ENCODE measurements around the gene FBXL7. TPM values are rescaled to one million over a fixed set of nuclear protein-coding genes. Genes with fewer than 3 reads are reported as not detected.

The FBXL7 gene
- total RNA-seq, 1 experiment from 2014 or later: 4.0 TPM

DNA sequence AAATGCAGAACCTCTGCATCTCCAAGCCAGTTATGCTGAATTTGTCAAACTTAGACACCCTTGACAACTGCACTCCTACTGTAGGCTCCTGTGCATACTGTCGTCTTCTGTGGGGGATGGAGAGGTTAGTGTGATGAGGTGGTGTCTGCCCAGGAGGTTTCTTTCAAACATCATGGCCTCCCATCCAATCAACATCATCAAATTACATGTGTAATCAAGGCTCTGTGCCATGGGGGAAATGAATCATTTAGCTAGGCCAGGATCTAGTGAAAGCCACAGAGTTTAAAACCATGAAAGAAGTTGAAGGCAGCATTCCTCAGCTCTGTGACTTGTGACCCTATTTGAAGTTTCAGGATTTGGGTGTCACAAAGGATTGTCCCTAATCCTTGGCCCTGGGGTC lies 439.0 kb downstream of the FBXL7 start:
- peak; percentile 74 for DNase-seq (ENCODE audit: low spot score)

DNA sequence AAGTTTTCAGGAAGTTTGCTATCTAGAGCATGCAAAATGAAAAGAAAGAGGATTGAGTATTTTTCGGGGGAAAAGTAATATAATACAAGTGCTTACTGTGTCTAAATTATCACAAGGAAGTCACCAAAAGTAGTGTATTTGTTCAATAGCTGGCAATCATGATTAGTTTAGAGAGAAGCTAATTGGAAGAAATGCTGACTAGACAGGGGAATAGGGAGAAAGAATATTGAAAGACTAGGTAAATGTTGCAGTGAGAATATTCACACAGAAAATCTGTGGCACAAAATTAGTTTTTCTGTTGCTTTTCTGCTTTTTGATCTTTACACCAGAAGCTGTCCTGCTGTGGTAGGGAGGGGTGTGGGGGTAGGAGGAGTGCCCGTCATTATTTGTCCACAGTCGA lies 440.9 kb downstream of the FBXL7 start:
- DNase-seq (ENCODE audit: low spot score): no peak

DNA sequence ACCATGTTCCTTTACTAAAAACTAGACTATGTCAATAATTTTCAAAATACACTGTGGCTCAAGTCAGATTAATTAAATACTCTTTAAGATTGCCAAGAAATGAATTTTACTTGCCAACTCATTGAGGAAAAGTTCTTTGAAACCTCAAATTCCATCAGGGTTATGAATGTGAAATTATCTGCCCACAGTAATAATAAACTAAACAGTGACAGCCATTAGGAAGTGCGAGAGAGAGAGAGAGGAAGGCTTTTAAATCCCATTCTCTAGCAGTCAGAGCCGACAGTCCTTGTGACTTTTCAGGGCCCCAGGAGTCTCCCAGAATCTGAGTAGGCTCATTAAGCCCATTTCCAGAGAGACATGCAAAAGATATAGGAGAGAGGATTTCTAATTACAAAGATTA lies 443.5 kb downstream of the FBXL7 start:
- DNase-seq (ENCODE audit: low spot score): peak; percentile 2

DNA sequence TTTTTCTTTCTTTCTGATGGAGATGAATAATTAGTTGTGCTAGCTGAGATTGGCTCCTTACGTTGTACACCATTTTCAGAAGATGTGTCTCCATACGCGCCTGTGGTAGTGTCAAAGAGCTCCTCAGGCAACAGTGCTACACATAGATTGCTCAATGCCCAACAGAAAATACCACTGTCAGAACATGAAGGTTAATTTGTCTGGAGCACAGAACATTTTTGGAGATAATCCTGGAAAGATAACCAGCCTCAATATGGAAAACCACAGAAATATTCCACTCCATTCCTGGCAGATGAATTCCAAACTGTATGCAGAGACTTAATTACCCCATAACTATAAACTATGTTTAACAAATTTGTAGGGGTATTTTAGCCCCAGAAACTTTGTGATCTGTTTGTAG lies 446.0 kb downstream of the FBXL7 start:
- no peak for DNase-seq (ENCODE audit: low spot score)

DNA sequence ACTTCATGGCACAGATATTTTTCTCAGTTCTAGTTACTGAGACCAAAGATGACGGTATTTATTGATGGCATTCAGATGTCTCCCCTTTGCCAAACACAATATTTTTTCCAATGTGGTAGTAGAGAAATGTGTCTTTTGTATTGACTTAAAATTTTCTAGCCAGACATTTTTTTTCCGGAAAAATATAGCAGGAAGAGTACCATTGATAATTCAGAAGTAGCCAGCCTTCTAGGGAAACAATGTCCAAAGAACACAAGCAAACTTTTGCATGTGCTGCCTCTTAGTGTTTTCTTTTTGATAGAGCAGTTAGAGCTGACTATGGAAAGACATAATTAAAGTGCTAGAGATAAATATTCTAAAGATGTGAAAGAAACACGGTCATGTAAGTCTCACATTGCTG lies 448.2 kb downstream of the FBXL7 start:
- no peak for DNase-seq (ENCODE audit: low spot score)

DNA sequence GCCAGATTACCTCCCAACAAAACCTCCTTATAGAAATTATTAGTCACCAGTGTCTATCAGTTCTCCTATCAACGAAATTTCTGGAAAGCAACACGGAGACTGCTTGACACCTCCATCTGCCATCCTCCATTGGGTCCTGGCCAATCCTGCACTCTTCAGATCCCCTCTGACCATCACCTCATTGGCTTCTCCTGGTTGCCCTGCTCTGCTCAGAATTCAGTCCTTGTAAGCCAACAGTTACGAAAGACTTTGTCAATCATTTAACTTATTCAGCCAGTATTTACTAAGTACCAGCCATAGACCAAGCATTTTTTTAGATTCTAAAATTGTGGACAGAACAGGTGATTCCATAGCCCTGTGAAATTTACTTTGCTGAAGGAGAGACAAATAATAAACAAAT lies 451.1 kb downstream of the FBXL7 start:
- no peak for DNase-seq (ENCODE audit: low spot score)

DNA sequence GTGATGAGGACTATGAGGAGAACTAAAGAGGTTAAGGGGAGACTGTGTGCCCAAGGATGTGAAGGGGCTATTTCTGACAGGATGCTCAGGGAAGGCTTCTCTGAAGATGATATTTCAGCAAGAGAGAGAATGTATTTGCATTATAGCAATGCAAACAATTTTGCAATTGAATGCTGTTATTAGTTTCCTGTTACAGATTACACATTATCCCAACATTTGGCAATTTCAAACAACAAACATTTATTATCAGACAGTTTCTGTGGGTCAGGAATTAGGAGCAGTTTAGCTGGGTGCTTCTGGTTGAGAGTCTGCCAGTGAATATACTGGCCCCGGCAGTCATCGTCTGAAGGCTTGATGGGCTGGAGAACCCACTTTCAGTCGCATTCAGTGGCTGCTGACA lies 451.6 kb downstream of the FBXL7 start:
- no peak for DNase-seq (ENCODE audit: low spot score)

DNA sequence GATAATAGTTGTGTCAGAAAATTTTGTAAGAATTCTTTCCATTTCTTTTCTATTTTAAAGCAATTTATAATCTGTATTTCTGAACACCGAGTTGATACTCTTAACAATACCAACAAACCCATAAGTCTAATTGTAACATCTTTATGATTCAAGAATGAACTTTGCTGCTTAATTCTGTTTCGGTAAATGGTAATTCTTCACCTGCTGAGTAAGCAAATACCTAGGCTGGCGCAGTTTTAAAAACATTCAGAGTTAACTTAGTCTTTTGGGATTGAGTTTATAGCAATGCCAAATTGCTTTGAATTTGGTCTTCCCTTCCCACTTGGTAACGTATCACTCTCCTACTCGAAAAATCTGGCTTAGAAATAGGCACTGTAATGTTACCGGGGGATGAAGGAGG lies 456.6 kb downstream of the FBXL7 start:
- no peak for DNase-seq (ENCODE audit: low spot score)

DNA sequence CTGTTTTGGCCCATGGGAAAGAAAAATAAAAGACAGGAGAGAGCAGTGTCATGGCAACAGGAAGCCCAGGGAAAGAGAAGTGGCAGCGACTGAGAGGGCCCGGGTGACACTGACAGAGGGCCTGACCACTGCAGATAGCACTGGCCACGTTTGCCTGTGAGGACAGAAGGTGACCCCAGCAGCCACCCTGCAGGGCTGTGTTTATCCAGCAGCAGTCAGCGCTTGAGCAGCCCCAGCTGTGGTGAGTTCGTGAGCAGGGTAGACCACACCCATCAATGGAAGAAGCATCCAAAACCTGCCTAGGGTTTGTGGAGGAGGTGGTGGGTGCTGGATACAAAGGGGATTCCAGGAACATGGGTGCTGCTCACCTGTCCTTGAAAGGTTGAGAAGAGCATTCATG lies 457.1 kb downstream of the FBXL7 start:
- DNase-seq (ENCODE audit: low spot score): no peak

DNA sequence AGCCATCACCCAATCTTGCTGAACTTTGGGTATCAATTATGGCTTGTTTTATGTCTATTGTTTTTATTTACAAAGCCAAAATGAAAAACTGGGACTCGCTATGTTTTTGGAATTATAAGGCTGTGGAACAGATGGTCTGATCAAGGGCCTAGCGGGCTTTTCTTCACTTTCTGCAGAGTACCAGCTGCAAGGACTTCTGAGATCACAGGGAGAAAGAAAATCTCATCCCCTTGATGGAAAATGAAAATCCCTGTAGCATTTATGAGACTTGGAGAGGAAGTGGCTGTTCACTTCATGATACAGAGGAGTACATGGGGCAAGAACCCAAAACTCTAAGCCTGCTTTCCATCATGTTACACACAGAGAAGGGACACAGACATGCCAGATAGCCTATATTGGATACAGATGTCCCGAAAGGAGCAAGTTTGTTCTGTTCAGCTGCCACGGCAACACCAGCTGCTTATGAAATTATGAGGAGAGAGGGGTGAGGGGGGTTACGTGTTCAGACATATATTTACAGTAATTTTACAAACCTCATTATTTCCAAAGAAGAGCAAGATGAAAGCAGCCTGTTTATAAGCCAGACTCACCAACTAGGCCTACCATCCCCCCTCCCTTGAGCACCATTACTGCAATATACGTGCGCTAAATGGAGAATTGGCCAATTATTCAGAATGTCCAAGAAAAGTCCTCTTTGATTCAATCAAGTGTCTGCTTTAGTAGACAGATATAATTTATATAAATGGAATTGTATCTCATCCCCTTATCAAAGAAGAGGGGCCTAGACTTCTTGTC lies 459.6 kb downstream of the FBXL7 start:
- no peak for DNase-seq (ENCODE audit: low spot score)

DNA sequence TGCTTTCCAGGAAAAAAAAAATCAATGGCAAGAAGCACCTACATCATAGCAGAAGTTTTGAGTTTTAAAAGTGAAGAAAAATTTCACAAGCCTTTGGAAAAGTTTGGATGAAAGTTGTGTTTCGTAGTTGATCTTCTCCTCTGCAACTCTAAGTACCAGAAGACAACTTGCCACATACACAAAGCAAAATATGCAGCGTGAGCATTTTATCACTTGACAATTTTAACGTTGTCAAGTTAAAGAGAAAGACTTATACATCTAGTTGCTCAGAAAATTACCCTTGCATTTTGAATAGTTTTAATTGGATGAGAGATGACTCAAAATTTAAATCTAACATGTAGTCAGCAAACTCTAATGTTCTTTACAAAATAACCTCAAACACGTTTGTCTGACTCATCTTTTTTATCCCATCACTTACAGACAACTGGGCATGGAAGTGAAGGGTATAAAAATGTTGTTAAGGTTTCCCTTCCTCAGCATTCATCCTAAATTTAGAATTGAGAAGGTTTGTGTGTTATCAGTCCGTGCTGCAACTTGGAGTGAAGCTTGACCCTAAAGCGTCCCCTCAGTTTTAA lies 466.2 kb downstream of the FBXL7 start:
- peak; percentile 13 for DNase-seq (ENCODE audit: low spot score)

DNA sequence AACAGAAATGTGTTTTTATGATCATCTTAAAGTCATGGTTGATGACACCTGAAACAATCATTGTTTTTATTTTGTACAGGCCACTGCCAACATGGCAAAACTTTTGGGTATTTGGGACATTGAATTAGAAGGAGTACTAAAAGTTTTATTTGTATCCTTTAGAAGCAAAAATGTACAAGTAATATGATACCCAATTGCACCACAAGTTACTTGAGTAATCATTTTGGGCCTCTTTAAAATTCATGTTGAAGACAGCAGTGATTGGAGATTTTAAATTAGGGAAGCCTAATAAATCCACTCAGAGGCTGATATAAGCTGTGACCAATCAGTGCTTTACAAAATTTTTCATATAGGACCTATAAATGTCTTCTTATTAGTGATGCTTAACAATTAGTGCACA lies 466.7 kb downstream of the FBXL7 start:
- no peak for DNase-seq (ENCODE audit: low spot score)

DNA sequence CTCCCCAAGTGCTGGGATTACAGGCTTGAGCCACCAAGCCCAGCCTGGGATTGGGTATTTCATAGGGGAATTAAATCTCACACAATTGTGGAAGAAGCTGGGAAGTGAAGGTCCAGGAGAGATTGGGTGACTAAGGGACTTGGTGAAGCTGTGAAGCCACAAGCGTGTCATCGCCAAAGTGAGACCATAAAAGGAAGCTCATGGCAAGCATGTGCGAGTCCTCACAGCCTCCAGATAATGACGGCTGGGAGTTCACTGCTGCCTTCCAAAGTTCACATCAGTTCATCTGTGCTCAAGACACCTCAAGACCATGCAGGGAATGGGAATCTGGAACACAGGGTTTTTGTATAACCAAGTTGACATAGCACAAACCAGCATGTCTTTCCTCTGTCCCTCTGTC lies 469.0 kb downstream of the FBXL7 start:
- DNase-seq (ENCODE audit: low spot score): peak; percentile 16

DNA sequence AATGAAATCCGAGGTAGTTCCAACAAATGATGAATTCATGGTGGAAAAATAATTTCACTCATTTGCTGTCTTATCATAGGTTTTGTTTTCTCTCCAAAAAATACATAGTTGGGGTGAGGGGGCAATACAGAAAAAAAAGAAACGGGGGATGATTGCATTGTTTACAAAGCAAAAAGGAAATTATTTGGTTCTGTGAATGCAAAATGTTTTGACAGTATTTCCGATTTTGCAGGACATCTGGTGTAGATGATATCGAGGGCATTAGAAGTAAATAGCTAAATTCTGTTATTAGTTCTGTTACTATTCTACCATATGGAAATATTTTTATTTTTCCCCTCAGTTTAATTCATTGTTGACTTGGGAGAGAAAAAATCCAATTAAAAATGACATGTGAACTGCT lies 477.9 kb downstream of the FBXL7 start:
- no peak for DNase-seq (ENCODE audit: low spot score)

DNA sequence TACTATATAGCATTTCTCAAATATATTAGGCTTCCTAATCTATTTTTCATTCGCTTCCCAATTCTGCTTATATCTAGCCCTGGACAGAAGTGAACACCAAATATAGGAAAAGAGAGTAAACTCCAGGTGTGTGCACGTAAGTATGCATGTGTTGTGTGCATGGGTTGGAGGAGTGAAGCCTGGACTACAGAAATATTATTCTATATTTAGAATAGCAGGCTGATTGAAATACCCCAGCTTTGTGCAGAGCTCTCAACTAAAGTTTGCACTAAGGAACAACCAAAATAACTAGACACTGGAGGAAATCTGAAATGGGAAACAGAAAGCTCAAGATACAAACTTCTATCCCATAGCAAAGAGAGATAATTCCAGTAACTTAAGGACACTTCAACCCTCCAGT lies 480.9 kb downstream of the FBXL7 start:
- DNase-seq (ENCODE audit: low spot score): no peak

DNA sequence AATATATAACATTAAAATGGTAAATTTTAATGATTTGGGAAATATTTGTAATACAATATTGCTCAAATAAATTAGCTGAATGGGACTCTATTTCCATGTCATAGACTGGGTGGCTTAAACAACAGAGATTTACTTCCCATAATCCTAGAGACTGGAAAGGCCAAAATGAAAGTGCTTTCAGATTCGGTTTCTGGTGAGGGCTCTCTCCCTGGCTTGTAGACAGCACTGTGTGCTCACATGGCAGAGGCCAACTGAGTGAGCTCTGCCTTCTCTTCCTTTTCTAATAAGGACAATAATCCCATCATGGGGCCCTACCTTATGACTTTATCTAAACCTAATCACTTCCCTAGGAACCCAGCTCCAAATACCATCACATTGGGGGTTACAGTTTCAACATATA lies 483.4 kb downstream of the FBXL7 start:
- no peak for DNase-seq (ENCODE audit: low spot score)
